Spinal cord (tissue), 10 donors: Measurements from ENCODE around the gene TRIM71. TPM values are rescaled to one million over a fixed set of nuclear protein-coding genes. Genes with fewer than 3 reads are reported as not detected.
"Not testable (repeated sequence)": the region's sequence is repeated elsewhere in the genome, so short reads cannot be mapped to it uniquely, and the experiment has no call there.

Experiments used
- DNase-seq, 6 donors: peaks; one replicate each; pipeline versions ENCODE4 v3.0.0 to v3.0.0-alpha.2; 2013 to 2015; ENCODE audit warnings: low spot score in 6 of 6, low read depth in 4 of 6
- H3K27ac ChIP-seq: one replicate; pipeline ENCODE4 v1.5.1; 2013; ENCODE audit warnings: low read depth, low read length, control low read depth
- H3K27me3 ChIP-seq: one replicate; pipeline ENCODE4 v1.6.1; 2013; ENCODE audit warnings: low read length; ENCODE audit not compliant: control insufficient read depth, insufficient read depth
- H3K36me3 ChIP-seq: one replicate; pipeline ENCODE4 v1.6.1; 2013; ENCODE audit warnings: low read length; ENCODE audit not compliant: control insufficient read depth, insufficient read depth
- H3K4me1 ChIP-seq: one replicate; pipeline ENCODE4 v1.6.1; 2013; ENCODE audit warnings: low read length; ENCODE audit not compliant: control insufficient read depth, insufficient read depth
- H3K4me3 ChIP-seq: one replicate; pipeline ENCODE4 v1.5.1; 2013; ENCODE audit warnings: low read depth, low read length, control low read depth
- H3K9me3 ChIP-seq: one replicate; pipeline ENCODE4 v1.6.1; 2013; ENCODE audit warnings: low read length; ENCODE audit not compliant: control insufficient read depth, insufficient read depth
- WGBS: methylation state at CpG from one replicate; pipeline ENCODE4 v1.1.5; 2013; ENCODE audit warnings: missing lambda C conversion rate; ENCODE audit not compliant: insufficient coverage; 5-methylcytosine and 5-hydroxymethylcytosine counted together
- polyA plus RNA-seq, 2 donors: library from polyadenylated mRNA; unstranded; fragments of 120-200 nt; gene quantifications; one replicate each; pipeline ENCODE4 v1.2.1, GENCODE V29; 2013; ENCODE audit not compliant: insufficient read length in 2 of 2
- total RNA-seq, 2 donors: library from RNA; depleted of rRNA in 1 of 2; stranded (reverse); fragments of 120-200 nt in 1 of 2; fragments of >200 nt in 1 of 2; gene quantifications; one replicate each; pipeline versions ENCODE4 v1.2.3 to v1.2.4, GENCODE V29; 2013 to 2014
- donor health status: healthy.

Gene TRIM71
- total and polyA plus RNA-seq, 4 donors: 1.6 to 1.8 (median 1.7) TPM

DNA sequence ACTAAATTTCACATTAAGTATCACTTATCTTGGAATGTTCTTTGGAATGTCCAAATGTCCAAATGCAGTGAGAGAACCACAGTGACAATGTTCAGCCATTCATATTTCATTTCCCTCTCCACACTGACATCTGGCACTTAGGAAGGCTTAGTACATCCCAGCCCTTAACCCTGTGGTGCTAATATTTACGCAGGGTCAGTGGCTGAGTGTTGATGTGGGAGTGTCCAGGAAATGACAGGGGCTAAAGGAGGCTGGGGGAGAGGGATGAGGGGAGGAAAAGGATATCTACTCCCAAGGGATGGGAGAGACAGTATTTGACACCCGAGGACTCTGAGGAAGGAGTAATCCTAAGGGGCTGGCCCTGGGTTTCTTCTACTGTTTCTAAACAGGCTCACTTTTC is 119.5 kb downstream of the TRIM71 start:
- no peak for DNase-seq
- no peaks in the 10 kb centered on the region for H3K4me1 ChIP-seq
- H3K4me3 ChIP-seq: no peak overlapping the region
- no peaks in the 10 kb centered on the region for H3K27me3 ChIP-seq
- no peak overlapping the region for H3K27ac ChIP-seq
- H3K36me3 ChIP-seq: no peaks in the 10 kb centered on the region
- H3K9me3 ChIP-seq: no peaks in the 10 kb centered on the region
- 17% methylated on average over 1 of the region's 2 CpGs for WGBS

DNA sequence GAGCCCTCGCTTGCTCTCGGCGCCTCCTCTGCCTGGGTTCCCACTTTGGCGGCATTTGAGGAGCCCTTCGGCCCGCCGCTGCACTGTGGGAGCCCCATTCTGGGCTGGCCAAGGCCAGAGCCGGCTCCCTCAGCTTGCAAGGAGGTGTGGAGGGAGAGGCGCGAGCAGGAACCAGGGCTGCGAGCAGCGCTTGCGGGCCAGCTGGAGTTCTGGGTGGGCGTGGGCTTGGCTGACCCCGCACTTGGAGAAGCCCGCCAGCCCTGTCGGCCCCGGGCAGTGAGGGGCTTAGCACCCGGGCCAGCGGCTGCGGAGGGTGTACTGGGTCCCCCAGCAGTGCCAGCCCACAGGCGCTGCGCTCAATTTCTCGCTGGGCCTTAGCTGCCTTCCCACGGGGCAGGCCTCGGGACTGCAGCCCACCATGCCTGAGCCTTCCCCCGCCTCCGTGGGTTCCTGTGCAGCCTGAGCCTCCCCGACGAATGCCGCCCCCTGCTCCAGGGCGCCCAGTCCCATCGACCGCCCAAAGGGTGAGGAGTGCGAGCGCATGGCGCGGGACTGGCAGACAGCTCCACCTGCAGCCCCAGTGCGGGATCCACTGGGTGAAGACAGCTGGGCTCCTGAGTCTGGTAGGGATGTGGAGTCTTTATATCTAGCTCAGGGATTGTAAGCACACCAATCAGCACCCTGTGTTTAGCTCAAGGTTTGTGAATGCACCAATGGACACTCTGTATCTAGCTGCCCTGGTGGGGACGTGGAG is 121.9 kb downstream of the TRIM71 start:
- not testable (repeated sequence) for DNase-seq, H3K27ac ChIP-seq, H3K27me3 ChIP-seq, H3K9me3 ChIP-seq, H3K4me1 ChIP-seq, H3K4me3 ChIP-seq, H3K36me3 ChIP-seq
- WGBS: 96% methylated on average over 32 of the region's 40 CpGs

DNA sequence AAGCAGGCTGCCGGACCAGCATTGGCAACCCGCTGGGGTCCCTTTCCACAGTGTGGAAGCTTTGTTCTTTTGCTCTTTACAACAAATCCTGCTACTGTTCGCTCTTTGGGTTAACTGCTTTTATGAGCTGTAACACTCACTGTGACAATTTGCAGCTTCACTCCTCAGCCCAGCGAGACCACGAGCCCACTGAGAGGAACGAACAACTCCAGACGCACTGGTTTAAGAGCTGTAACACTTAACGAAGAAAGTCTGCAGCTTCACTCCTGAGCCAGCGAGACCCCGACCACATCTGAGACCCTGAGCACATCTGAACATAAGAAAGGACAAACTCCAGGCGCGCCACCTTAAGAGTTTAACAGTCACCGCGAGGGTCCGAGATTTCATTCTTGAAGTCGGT is 122.9 kb downstream of the TRIM71 start:
- 77% methylated on average over 13 of the region's 16 CpGs for WGBS
- Histone ChIP-seq H3K27ac (no peak overlapping the region), H3K36me3 (no peaks in the 10 kb centered on the region), H3K27me3 (no peaks in the 10 kb centered on the region), H3K4me1 (no peaks in the 10 kb centered on the region), H3K9me3 (no peaks in the 10 kb centered on the region), H3K4me3 (no peak overlapping the region)
- no peak for DNase-seq

DNA sequence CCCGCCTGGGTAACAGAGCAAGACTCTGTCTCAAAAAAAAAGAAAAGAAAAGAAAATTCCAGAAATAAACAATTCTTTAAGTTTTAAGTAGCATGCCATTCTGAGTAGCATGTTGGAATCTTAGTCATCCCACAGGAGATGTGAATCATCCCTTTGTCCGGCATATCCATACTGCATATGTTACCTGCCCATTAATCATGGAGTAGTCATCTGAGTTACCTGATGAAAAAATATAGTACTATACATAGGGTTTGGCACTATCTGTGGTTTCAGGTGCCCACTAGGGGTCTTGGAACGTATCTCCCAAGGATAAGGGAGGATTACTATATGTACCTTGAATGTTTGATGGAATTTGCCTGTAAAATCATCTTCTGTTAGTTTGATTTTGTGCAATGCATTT is 127.3 kb downstream of the TRIM71 start:
- no peaks in the 10 kb centered on the region for H3K27me3 ChIP-seq
- H3K27ac ChIP-seq: no peak overlapping the region
- no peaks in the 10 kb centered on the region for H3K36me3 ChIP-seq
- H3K9me3 ChIP-seq: no peaks in the 10 kb centered on the region
- no peak for DNase-seq
- H3K4me3 ChIP-seq: no peak overlapping the region
- no peaks in the 10 kb centered on the region for H3K4me1 ChIP-seq
- no CpG with 5 or more reads among the region's 3 CpGs for WGBS

DNA sequence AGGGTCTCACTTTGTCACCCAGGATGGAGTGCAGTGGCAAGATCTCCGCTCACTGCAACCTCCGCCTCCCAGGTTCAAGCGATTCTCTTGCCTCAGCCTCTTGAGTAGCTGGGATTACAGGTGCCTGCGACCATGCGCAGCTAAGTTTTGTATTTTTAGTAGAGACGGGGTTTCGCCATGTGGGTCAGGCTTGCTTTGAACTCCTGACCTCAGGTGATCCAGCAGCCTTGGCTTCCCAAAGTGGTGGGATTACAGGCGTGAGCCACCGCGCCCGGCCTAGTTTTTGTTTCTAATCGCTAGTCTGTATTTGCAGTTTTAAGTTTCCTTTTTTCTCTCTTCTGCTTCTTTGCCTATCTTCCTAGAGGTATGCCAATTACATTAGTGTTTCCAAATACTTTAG is 127.8 kb downstream of the TRIM71 start:
- H3K9me3 ChIP-seq, DNase-seq, H3K4me3 ChIP-seq, H3K4me1 ChIP-seq, H3K36me3 ChIP-seq, H3K27me3 ChIP-seq, H3K27ac ChIP-seq: not testable (repeated sequence)
- WGBS: 94% methylated on average over 8 of the region's 12 CpGs

DNA sequence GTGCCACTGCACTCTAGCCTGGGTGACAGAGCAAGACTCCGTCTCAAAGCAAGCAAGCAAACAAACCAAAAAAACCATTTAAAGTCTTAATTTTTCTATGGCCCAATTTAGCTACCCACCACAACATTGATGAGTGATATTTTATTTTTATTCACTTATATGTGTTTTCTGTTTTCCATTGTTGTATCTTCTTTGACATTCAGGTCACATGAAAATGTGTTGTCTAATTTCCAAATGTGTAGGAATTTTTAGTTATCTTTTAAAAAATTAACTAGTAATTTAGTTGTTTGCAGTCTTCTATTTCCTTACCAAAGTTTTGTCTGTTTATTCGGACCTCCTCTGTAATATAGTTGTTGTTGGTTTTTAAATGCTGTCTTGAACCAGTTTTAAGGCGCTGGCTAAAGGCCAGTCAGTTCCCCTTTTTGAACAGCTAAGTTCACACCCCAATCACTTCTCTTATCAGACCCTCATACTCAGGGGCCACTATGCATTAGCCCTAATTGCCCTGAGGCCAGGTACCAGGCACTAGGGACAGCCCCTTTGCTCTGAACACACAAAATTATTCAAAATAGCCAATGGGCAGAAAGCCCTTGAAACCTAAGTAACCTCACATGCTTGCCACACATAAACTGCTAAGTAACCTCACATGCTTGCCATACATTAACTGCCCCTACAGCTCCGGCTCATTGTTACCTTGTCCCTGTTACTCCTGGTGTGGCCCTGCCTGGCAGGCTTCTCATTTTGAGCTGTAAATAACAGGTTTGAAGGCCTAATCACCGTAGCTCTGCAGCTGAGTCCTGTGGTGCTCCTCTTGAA is 129.4 kb downstream of the TRIM71 start:
- no peak for DNase-seq
- 69% methylated on average over 2 of the region's 5 CpGs for WGBS
- no peak overlapping the region for H3K27ac ChIP-seq

More for the DNA sequence above, 129.4 kb downstream of the TRIM71 start:
- Histone ChIP-seq H3K27me3 (no peaks in the 10 kb centered on the region), H3K9me3 (no peaks in the 10 kb centered on the region), H3K4me1 (no peaks in the 10 kb centered on the region), H3K4me3 (no peak overlapping the region), H3K36me3 (no peaks in the 10 kb centered on the region)

Other genes with a start within 250 kb of the TRIM71 start
- 10 to 100 TPM; 40.7 to 78.1 TPM for gene DYNC1LI1, start 247.1 kb upstream of the TRIM71 start, total RNA-seq
- gene DYNC1LI1, start 247.1 kb upstream of the TRIM71 start, polyA plus RNA-seq: 10 to 100 TPM; 58.3 to 65.7 TPM
- gene CNOT10, start 132.8 kb upstream of the TRIM71 start, total RNA-seq: 10 to 100 TPM; 32.5 to 36.2 TPM
- gene CNOT10, start 132.8 kb upstream of the TRIM71 start, polyA plus RNA-seq: 10 to 100 TPM; 26.9 to 35.0 TPM
- under 1 TPM; 0.11 to 0.20 TPM for gene CCR4, start 133.6 kb downstream of the TRIM71 start, total RNA-seq
- gene CCR4, start 133.6 kb downstream of the TRIM71 start, polyA plus RNA-seq: under 1 TPM; 0.08 to 0.17 TPM